Measurements from ENCODE around the gene KREMEN1. TPM values are rescaled to one million over a fixed set of nuclear protein-coding genes. Genes with fewer than 3 reads are reported as not detected.

Gene KREMEN1
- total RNA-seq, 1 experiment from 2014 or later = 5.8 TPM

DNA sequence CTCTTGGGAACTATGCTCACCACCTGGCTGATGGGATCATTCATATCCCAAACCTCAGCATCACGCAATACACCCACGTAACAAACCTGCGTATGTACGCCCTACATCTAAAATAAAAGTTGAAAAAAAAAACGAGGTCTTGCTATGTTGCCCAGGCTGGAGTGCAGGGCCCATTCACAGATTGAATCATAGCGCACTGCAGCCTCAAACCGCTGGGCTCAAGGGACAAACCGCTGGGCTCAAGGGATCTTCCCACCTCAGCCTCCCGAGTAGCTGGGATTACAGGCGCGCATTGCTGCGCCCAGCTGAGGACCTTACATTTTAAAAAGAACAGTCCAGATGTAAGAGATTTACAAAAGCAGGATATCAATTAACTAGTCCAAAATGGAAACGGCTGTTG, 91.0 kb downstream of the KREMEN1 start:
- Mint-ChIP-seq H3K27me3 (ENCODE audit: low read depth) (no peaks in the 10 kb centered on the region; the same call in 1 of the 2 replicates), H3K36me3 (no peaks in the 10 kb centered on the region), H3K4me3 (no peak overlapping the region), H3K9me3 (no peaks in the 10 kb centered on the region), H3K27ac (no peak overlapping the region), H3K4me1 (no peaks in the 10 kb centered on the region)
- ATAC-seq (no peak), DNase-seq (ENCODE audit: low spot score) (no peak)
- POLR2A ChIA-PET = no interaction called here
- no peak for TF ChIP-seq FOXK1 (CRISPR knock-in tag; IDR thresholded peaks at IDR 0.05)
- TF ChIP-seq, protein P1, sequence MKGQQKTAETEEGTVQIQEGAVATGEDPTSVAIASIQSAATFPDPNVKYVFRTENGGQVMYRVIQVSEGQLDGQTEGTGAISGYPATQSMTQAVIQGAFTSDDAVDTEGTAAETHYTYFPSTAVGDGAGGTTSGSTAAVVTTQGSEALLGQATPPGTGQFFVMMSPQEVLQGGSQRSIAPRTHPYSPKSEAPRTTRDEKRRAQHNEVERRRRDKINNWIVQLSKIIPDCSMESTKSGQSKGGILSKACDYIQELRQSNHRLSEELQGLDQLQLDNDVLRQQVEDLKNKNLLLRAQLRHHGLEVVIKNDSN (CRISPR knock-in tag; IDR thresholded peaks at IDR 0.05) = no peak
- TF ChIP-seq, protein P2, sequence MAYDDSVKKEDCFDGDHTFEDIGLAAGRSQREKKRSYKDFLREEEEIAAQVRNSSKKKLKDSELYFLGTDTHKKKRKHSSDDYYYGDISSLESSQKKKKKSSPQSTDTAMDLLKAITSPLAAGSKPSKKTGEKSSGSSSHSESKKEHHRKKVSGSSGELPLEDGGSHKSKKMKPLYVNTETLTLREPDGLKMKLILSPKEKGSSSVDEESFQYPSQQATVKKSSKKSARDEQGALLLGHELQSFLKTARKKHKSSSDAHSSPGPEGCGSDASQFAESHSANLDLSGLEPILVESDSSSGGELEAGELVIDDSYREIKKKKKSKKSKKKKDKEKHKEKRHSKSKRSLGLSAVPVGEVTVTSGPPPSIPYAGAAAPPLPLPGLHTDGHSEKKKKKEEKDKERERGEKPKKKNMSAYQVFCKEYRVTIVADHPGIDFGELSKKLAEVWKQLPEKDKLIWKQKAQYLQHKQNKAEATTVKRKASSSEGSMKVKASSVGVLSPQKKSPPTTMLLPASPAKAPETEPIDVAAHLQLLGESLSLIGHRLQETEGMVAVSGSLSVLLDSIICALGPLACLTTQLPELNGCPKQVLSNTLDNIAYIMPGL (CRISPR knock-in tag; IDR thresholded peaks at IDR 0.05) = no peak
- TF ChIP-seq CREB1 (CRISPR knock-in tag; IDR thresholded peaks at IDR 0.05) = no peak
- TF ChIP-seq, protein P3, sequence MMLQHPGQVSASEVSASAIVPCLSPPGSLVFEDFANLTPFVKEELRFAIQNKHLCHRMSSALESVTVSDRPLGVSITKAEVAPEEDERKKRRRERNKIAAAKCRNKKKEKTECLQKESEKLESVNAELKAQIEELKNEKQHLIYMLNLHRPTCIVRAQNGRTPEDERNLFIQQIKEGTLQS (CRISPR knock-in tag; conservative IDR thresholded peaks at IDR 0.05) = no peak
- TF ChIP-seq, protein P4, sequence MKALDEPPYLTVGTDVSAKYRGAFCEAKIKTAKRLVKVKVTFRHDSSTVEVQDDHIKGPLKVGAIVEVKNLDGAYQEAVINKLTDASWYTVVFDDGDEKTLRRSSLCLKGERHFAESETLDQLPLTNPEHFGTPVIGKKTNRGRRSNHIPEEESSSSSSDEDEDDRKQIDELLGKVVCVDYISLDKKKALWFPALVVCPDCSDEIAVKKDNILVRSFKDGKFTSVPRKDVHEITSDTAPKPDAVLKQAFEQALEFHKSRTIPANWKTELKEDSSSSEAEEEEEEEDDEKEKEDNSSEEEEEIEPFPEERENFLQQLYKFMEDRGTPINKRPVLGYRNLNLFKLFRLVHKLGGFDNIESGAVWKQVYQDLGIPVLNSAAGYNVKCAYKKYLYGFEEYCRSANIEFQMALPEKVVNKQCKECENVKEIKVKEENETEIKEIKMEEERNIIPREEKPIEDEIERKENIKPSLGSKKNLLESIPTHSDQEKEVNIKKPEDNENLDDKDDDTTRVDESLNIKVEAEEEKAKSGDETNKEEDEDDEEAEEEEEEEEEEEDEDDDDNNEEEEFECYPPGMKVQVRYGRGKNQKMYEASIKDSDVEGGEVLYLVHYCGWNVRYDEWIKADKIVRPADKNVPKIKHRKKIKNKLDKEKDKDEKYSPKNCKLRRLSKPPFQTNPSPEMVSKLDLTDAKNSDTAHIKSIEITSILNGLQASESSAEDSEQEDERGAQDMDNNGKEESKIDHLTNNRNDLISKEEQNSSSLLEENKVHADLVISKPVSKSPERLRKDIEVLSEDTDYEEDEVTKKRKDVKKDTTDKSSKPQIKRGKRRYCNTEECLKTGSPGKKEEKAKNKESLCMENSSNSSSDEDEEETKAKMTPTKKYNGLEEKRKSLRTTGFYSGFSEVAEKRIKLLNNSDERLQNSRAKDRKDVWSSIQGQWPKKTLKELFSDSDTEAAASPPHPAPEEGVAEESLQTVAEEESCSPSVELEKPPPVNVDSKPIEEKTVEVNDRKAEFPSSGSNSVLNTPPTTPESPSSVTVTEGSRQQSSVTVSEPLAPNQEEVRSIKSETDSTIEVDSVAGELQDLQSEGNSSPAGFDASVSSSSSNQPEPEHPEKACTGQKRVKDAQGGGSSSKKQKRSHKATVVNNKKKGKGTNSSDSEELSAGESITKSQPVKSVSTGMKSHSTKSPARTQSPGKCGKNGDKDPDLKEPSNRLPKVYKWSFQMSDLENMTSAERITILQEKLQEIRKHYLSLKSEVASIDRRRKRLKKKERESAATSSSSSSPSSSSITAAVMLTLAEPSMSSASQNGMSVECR (CRISPR knock-in tag; IDR thresholded peaks at IDR 0.05; ENCODE audit: borderline replicate concordance) = no peak
- TF ChIP-seq, protein P5, sequence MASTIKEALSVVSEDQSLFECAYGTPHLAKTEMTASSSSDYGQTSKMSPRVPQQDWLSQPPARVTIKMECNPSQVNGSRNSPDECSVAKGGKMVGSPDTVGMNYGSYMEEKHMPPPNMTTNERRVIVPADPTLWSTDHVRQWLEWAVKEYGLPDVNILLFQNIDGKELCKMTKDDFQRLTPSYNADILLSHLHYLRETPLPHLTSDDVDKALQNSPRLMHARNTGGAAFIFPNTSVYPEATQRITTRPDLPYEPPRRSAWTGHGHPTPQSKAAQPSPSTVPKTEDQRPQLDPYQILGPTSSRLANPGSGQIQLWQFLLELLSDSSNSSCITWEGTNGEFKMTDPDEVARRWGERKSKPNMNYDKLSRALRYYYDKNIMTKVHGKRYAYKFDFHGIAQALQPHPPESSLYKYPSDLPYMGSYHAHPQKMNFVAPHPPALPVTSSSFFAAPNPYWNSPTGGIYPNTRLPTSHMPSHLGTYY (CRISPR knock-in tag; IDR thresholded peaks at IDR 0.05) = no peak
- TF ChIP-seq TEAD1 (CRISPR knock-in tag; IDR thresholded peaks at IDR 0.05) = no peak
- TF ChIP-seq, protein P6, sequence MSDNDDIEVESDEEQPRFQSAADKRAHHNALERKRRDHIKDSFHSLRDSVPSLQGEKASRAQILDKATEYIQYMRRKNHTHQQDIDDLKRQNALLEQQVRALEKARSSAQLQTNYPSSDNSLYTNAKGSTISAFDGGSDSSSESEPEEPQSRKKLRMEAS (CRISPR knock-in tag; IDR thresholded peaks at IDR 0.05) = no peak
- TF ChIP-seq, protein P7, sequence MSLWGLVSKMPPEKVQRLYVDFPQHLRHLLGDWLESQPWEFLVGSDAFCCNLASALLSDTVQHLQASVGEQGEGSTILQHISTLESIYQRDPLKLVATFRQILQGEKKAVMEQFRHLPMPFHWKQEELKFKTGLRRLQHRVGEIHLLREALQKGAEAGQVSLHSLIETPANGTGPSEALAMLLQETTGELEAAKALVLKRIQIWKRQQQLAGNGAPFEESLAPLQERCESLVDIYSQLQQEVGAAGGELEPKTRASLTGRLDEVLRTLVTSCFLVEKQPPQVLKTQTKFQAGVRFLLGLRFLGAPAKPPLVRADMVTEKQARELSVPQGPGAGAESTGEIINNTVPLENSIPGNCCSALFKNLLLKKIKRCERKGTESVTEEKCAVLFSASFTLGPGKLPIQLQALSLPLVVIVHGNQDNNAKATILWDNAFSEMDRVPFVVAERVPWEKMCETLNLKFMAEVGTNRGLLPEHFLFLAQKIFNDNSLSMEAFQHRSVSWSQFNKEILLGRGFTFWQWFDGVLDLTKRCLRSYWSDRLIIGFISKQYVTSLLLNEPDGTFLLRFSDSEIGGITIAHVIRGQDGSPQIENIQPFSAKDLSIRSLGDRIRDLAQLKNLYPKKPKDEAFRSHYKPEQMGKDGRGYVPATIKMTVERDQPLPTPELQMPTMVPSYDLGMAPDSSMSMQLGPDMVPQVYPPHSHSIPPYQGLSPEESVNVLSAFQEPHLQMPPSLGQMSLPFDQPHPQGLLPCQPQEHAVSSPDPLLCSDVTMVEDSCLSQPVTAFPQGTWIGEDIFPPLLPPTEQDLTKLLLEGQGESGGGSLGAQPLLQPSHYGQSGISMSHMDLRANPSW (CRISPR knock-in tag; conservative IDR thresholded peaks at IDR 0.05; ENCODE audit: low read depth) = no peak
- TF ChIP-seq IRF2 (CRISPR knock-in tag; IDR thresholded peaks at IDR 0.05; ENCODE audit: borderline replicate concordance, low read depth) = no peak
- TF ChIP-seq, protein P8, sequence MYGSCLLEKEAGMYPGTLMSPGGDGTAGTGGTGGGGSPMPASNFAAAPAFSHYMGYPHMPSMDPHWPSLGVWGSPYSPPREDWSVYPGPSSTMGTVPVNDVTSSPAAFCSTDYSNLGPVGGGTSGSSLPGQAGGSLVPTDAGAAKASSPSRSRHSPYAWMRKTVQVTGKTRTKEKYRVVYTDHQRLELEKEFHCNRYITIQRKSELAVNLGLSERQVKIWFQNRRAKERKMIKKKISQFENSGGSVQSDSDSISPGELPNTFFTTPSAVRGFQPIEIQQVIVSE (CRISPR knock-in tag; IDR thresholded peaks at IDR 0.05; ENCODE audit: borderline replicate concordance) = no peak
- TF ChIP-seq, protein P9, sequence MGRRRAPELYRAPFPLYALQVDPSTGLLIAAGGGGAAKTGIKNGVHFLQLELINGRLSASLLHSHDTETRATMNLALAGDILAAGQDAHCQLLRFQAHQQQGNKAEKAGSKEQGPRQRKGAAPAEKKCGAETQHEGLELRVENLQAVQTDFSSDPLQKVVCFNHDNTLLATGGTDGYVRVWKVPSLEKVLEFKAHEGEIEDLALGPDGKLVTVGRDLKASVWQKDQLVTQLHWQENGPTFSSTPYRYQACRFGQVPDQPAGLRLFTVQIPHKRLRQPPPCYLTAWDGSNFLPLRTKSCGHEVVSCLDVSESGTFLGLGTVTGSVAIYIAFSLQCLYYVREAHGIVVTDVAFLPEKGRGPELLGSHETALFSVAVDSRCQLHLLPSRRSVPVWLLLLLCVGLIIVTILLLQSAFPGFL (CRISPR knock-in tag; IDR thresholded peaks at IDR 0.05; ENCODE audit: borderline replicate concordance) = no peak
- TF ChIP-seq, protein P10, sequence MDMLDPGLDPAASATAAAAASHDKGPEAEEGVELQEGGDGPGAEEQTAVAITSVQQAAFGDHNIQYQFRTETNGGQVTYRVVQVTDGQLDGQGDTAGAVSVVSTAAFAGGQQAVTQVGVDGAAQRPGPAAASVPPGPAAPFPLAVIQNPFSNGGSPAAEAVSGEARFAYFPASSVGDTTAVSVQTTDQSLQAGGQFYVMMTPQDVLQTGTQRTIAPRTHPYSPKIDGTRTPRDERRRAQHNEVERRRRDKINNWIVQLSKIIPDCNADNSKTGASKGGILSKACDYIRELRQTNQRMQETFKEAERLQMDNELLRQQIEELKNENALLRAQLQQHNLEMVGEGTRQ (CRISPR knock-in tag; IDR thresholded peaks at IDR 0.05) = no peak
- TF ChIP-seq, protein P11, sequence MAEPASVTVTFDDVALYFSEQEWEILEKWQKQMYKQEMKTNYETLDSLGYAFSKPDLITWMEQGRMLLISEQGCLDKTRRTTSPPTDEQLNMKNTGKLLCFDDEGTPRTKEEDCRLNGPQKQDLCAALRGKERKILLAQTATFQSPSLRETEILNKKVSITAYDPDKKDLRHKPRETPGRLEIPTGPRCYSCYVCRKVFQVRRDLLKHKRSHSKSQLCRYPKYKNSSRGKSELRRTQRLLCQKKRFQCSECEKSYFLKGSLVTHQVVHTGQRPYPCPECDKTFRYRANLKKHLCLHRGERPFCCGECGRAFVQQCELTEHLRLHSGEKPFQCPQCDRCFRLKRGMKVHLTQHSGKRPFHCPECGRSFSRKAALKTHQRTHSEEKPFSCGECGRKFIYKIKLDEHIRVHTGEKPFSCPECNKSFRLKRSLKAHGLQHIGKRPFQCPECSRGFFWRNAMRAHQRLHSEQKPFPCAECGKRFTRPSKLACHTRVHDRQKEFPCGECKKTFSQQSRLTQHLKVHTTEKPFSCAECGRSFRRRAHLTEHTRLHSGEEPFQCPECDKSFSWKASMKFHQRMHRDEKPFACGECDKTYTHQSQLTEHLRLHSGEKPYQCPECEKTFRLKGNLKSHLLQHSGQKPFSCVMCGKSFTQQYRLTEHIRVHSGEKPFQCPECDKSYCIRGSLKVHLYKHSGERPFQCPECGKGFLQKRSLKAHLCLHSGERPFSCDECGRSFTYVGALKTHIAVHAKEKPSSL (CRISPR knock-in tag; conservative IDR thresholded peaks at IDR 0.05) = no peak
- no peak for TF ChIP-seq SP1 (CRISPR knock-in tag; conservative IDR thresholded peaks at IDR 0.05)
- no peak for TF ChIP-seq ZNF121 (CRISPR knock-in tag; IDR thresholded peaks at IDR 0.05)
- CTCF ChIA-PET = interaction anchor here (1.9 kb wide), 1 partner anchor 9 kb away, joined by 9 read pairs; no protein-coding TSS in a partner anchor

Data from WTC11 (cell line).